Astrocyte (in vitro differentiated cells and primary cell): ENCODE results near the gene ZNF235.

ENCODE experiments used
- CTCF ChIP-seq: IDR thresholded peaks from 2 replicates; pipeline ENCODE4 v1.5.1; 2011; ENCODE audit warnings: low read depth, mild to moderate bottlenecking, inconsistent platforms, low read length, moderate library complexity; ENCODE audit not compliant: insufficient read depth
- EZH2 ChIP-seq: IDR thresholded peaks from 2 replicates; pipeline ENCODE4 v1.6.1; 2012; ENCODE audit warnings: mild to moderate bottlenecking, low read length, inconsistent platforms; ENCODE audit not compliant: insufficient read depth

GRCh38 chr19:44284968-44285367 is 19.9 kb downstream of the ZNF235 start:
- no peak for TF ChIP-seq CTCF
- TF ChIP-seq EZH2, result no peak
